Liver (tissue), 9 donors: ENCODE data around the gene BIRC3. TPM values are rescaled to one million over a fixed set of nuclear protein-coding genes. Genes with fewer than 3 reads are reported as not detected.

ENCODE experiments used
- DNase-seq: peaks from one replicate; pipeline ENCODE4 v3.0.0-alpha.2; 2017; ENCODE audit warnings: low spot score
- H3K27ac ChIP-seq, 2 donors: one replicate each; pipeline ENCODE4 v1.7.0; 2013; ENCODE audit warnings: inconsistent platforms in 2 of 2, low read length in 2 of 2, control low read depth in 1 of 2, low read depth in 1 of 2, mild to moderate bottlenecking in 1 of 2
- H3K27me3 ChIP-seq, 4 donors: one replicate each; pipeline versions ENCODE4 v1.6.1 to v1.7.0; 2013; ENCODE audit warnings: low read length in 3 of 4, inconsistent platforms in 1 of 4, mild to moderate bottlenecking in 1 of 4, moderate library complexity in 1 of 4; ENCODE audit not compliant: control insufficient read depth in 4 of 4, insufficient read depth in 4 of 4
- H3K36me3 ChIP-seq, 4 donors: one replicate each; pipeline versions ENCODE4 v1.6.1 to v1.7.0; 2013; ENCODE audit warnings: low read length in 3 of 4, mild to moderate bottlenecking in 3 of 4, low read depth in 1 of 4, moderate library complexity in 1 of 4; ENCODE audit not compliant: control insufficient read depth in 4 of 4, insufficient read depth in 3 of 4
- H3K4me1 ChIP-seq, 4 donors: one replicate each; pipeline versions ENCODE4 v1.6.1 to v1.7.0; 2013; ENCODE audit warnings: low read length in 3 of 4, mild to moderate bottlenecking in 3 of 4, moderate library complexity in 1 of 4; ENCODE audit not compliant: control insufficient read depth in 4 of 4, insufficient read depth in 4 of 4
- H3K4me3 ChIP-seq, 3 donors: one replicate each; pipeline versions ENCODE4 v1.6.1 to v1.7.0; 2013; ENCODE audit warnings: low read length in 3 of 3, control low read depth in 1 of 3, low read depth in 1 of 3, mild to moderate bottlenecking in 1 of 3
- H3K9ac ChIP-seq, 2 donors: one replicate each; pipeline ENCODE4 v1.7.0; 2013; ENCODE audit warnings: low read length in 2 of 2, mild to moderate bottlenecking in 2 of 2, moderate library complexity in 2 of 2, control low read depth in 1 of 2, low read depth in 1 of 2
- H3K9me3 ChIP-seq, 4 donors: one replicate each; pipeline versions ENCODE4 v1.6.1 to v1.7.0; 2013; ENCODE audit warnings: low read length in 3 of 4; ENCODE audit not compliant: control insufficient read depth in 4 of 4
- EGR1 ChIP-seq, 2 donors: IDR thresholded peaks; 2 replicates each; pipeline ENCODE4 v1.6.1; 2016 to 2018; ENCODE audit warnings: antibody characterized with exemption in 2 of 2, low read depth in 2 of 2
- FOXA1 ChIP-seq: IDR thresholded peaks from 2 replicates; pipeline ENCODE4 v1.6.1; 2016; ENCODE audit warnings: antibody characterized with exemption
- FOXA2 ChIP-seq: IDR thresholded peaks from 2 replicates; pipeline ENCODE4 v1.6.1; 2016; ENCODE audit warnings: antibody characterized with exemption
- GABPA ChIP-seq, 2 donors: IDR thresholded peaks in 1 of 2; conservative IDR thresholded peaks in 1 of 2; 2 replicates each; pipeline ENCODE4 v1.6.1; 2016; ENCODE audit warnings: antibody characterized with exemption in 2 of 2, mild to moderate bottlenecking in 1 of 2, moderate library complexity in 1 of 2
- HNF4A ChIP-seq, 2 donors: conservative IDR thresholded peaks; 2 replicates each; pipeline ENCODE4 v1.6.1; 2016; ENCODE audit warnings: antibody characterized with exemption in 2 of 2, mild to moderate bottlenecking in 2 of 2
- JUND ChIP-seq, 2 donors: IDR thresholded peaks; 2 replicates each; pipeline ENCODE4 v1.6.1; 2016; ENCODE audit warnings: antibody characterized with exemption in 2 of 2
- NR2F2 ChIP-seq: IDR thresholded peaks from 2 replicates; pipeline ENCODE4 v1.6.1; 2016; ENCODE audit warnings: antibody characterized with exemption
- RAD21 ChIP-seq, 2 donors: IDR thresholded peaks; 2 replicates each; pipeline ENCODE4 v1.6.1; 2016; ENCODE audit warnings: antibody characterized with exemption in 2 of 2, mild to moderate bottlenecking in 2 of 2
- RXRA ChIP-seq, 2 donors: IDR thresholded peaks; 2 replicates each; pipeline ENCODE4 v1.6.1; 2017 to 2018; ENCODE audit warnings: antibody characterized with exemption in 2 of 2, mild to moderate bottlenecking in 1 of 2
- SP1 ChIP-seq: IDR thresholded peaks from 2 replicates; pipeline ENCODE4 v1.6.1; 2018; ENCODE audit warnings: antibody characterized with exemption, mild to moderate bottlenecking
- TAF1 ChIP-seq: conservative IDR thresholded peaks from 2 replicates; pipeline ENCODE4 v1.6.1; 2016; ENCODE audit warnings: antibody characterized with exemption, mild to moderate bottlenecking
- WGBS: extraction: QIAGEN DNeasy Blood & Tissue Kit; methylation state at CpG from one replicate; pipeline ENCODE4 v1.1.7; 2013; 5-methylcytosine and 5-hydroxymethylcytosine counted together
- polyA plus RNA-seq, 2 donors: library from polyadenylated mRNA; stranded (reverse) in 1 of 2; unstranded in 1 of 2; fragments of 200-250 nt in 1 of 2; fragments of >200 nt in 1 of 2; fragmentation: Nextera tagmentation in 1 of 2; extraction: Ambion mirVana in 1 of 2; gene quantifications; one replicate each; pipeline versions ENCODE4 v1.2.1 to v1.2.3, GENCODE V29; 2013 to 2015
- total RNA-seq, 2 donors: library from RNA; depleted of rRNA; stranded (reverse); fragments of >200 nt; gene quantifications; one replicate each; pipeline ENCODE4 v1.2.3, GENCODE V29; 2014
- TF ChIP-seq, protein P1 (sequence below): fragments of 150-350 bp; IDR thresholded peaks from 2 replicates; pipeline ENCODE4 v1.5.1; 2017; ENCODE audit warnings: improper control_type of control experiment, low read depth, low read length; ENCODE audit not compliant: missing input control
- TF ChIP-seq, protein P2 (sequence below): IDR thresholded peaks from 2 replicates; pipeline ENCODE4 v1.6.1; 2016; ENCODE audit warnings: antibody characterized with exemption
- TF ChIP-seq, protein P3 (sequence below): IDR thresholded peaks from 2 replicates; pipeline ENCODE4 v1.6.1; 2016; ENCODE audit warnings: antibody characterized with exemption
- donor health status: healthy.
- donor health status: healthy.
- donor health status: healthy.
- donor health status: healthy.
- donor health status: healthy.

The BIRC3 gene
- total and polyA plus RNA-seq, 4 donors: 1.4 to 8.1 (median 2.9) TPM

DNA sequence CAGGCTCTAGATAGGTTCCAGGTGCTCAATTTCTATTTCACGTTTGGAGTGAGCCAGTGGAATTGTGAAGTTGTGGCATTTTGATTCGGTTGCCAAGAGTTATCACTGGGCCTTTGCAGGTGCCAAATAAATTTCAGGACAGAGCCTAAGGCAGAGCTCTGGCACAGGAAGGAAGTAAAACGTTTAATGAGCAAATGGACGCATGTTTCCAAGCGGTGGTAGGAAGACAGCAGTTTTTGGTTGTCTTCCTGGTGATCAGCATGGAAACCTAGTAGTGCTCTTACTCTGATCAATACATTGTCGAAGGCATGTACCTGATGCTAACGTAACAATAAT lies 452 bp downstream of the BIRC3 start:
- DNase-seq: no peak
- no peaks in the 10 kb centered on the region for H3K27me3 ChIP-seq
- H3K36me3 ChIP-seq: no peaks in the 10 kb centered on the region
- peak overlapping the region; percentile 78 to 89 for H3K27ac ChIP-seq
- 23% methylated on average over 7 of the region's 7 CpGs for whole genome bisulfite sequencing
- TF ChIP-seq SP1 (no peak), FOXA1 (no peak)
- TF ChIP-seq, protein P1, sequence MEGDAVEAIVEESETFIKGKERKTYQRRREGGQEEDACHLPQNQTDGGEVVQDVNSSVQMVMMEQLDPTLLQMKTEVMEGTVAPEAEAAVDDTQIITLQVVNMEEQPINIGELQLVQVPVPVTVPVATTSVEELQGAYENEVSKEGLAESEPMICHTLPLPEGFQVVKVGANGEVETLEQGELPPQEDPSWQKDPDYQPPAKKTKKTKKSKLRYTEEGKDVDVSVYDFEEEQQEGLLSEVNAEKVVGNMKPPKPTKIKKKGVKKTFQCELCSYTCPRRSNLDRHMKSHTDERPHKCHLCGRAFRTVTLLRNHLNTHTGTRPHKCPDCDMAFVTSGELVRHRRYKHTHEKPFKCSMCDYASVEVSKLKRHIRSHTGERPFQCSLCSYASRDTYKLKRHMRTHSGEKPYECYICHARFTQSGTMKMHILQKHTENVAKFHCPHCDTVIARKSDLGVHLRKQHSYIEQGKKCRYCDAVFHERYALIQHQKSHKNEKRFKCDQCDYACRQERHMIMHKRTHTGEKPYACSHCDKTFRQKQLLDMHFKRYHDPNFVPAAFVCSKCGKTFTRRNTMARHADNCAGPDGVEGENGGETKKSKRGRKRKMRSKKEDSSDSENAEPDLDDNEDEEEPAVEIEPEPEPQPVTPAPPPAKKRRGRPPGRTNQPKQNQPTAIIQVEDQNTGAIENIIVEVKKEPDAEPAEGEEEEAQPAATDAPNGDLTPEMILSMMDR: no peak
- peak overlapping the region; percentile 23 to 86 for H3K9ac ChIP-seq
- peak overlapping the region; percentile 56 to 59 (median 58) for H3K4me3 ChIP-seq
- no peaks in the 10 kb centered on the region for H3K9me3 ChIP-seq
- peaks cover 0 to 27% (median 6%) of the 10 kb centered on the region in 4 donors for H3K4me1 ChIP-seq

DNA sequence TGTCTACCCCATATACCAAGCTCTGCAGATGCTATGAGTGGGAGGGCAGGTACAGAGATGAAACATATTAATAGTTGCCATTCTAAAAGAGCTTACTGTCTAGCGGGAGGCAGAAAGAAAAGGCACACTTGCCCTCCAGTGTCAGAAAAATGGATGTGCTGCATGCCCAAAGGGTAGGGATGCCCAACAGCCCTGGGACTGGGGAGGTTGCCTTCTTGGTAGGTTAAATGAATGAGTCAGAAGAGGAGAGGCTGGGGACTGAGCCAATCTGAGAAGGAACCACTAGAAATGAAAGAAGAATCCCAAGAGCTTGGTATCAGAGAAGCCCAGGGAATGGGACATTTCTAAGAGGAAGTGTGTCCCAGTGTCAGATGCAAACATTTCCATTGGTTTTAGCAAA lies 1.2 kb downstream of the BIRC3 start:
- Histone ChIP-seq H3K9ac (no peak overlapping the region), H3K4me1 (peaks cover 0 to 21% (median 5%) of the 10 kb centered on the region in 4 donors)
- 78% methylated on average over 1 of the region's 1 CpG for WGBS

DNA sequence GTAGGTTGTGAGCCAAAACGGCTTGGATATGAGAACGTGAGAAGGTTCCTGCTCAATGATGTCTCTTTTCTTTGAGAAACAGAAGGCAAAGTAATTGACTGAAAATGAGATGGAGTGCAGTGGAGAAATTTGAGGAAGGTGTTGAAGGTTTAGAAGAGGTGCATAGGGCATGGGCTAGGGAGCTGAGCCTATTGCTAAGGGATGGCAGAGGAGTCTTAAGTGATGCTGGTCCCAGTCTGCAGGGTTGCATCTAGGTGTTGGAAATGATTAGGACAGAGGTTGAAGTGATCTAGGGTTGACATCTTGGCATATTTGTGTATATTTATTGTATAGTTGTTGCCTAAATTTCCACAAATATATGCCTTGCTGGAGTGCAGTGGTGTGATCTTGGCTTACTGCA lies 2.3 kb downstream of the BIRC3 start:
- H3K27me3 ChIP-seq: no peaks in the 10 kb centered on the region
- H3K9ac ChIP-seq: no peak overlapping the region
- no peak overlapping the region for H3K4me3 ChIP-seq
- WGBS: 88% methylated on average over 2 of the region's 2 CpGs
- TF ChIP-seq TAF1: no peak
- TF ChIP-seq FOXA2: no peak
- no peak for TF ChIP-seq FOXA1
- TF ChIP-seq RAD21 (IDR thresholded peaks at IDR 0.05): no peak
- no peaks in the 10 kb centered on the region for H3K36me3 ChIP-seq
- H3K9me3 ChIP-seq: no peaks in the 10 kb centered on the region
- peaks cover 0 to 20% (median 1%) of the 10 kb centered on the region in 4 donors for H3K4me1 ChIP-seq
- no peak for DNase-seq
- H3K27ac ChIP-seq: no peak overlapping the region

More for the DNA sequence above, 1.2 kb downstream of the BIRC3 start:
- Histone ChIP-seq H3K27ac (peak overlapping the region in 1 of 2 donors; percentile 89), H3K36me3 (no peaks in the 10 kb centered on the region), H3K9me3 (no peaks in the 10 kb centered on the region), H3K4me3 (peak overlapping the region in 2 of 3 donors; percentile 58 to 59), H3K27me3 (no peaks in the 10 kb centered on the region)
- TF ChIP-seq JUND (IDR thresholded peaks at IDR 0.05) (no peak), RAD21 (IDR thresholded peaks at IDR 0.05) (peak in 1 of 2 donors; percentile 7)
- no peak for DNase-seq

DNA sequence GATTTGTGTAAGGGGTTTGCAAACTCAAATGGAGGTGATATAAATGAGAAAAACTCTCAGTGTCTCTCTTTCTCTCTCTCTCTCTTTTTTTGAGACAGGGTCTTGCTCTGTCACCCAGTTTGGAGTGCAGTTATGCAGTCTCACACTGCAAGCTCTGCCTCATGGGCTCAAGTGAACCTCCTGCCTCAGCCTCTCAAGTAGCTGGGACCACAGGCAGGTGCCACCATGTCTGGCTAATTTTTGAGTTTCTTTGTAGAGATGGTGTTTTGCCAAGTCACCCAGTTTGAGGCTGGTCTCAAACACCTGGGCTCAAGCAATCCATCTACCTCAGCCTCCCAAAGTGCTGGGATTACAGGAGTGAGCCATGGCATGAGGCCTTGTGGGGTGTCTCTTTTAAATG lies 2.9 kb downstream of the BIRC3 start:
- Histone ChIP-seq H3K36me3 (no peaks in the 10 kb centered on the region), H3K4me3 (no peak overlapping the region), H3K27ac (no peak overlapping the region), H3K9me3 (no peaks in the 10 kb centered on the region), H3K4me1 (peaks cover 0 to 20% (median 1%) of the 10 kb centered on the region in 4 donors), H3K27me3 (no peaks in the 10 kb centered on the region), H3K9ac (no peak overlapping the region)
- DNase-seq: no peak
- no peak for TF ChIP-seq NR2F2
- TF ChIP-seq TAF1: no peak
- TF ChIP-seq, protein P1: no peak
- TF ChIP-seq JUND (IDR thresholded peaks at IDR 0.05): no peak
- TF ChIP-seq, protein P2, sequence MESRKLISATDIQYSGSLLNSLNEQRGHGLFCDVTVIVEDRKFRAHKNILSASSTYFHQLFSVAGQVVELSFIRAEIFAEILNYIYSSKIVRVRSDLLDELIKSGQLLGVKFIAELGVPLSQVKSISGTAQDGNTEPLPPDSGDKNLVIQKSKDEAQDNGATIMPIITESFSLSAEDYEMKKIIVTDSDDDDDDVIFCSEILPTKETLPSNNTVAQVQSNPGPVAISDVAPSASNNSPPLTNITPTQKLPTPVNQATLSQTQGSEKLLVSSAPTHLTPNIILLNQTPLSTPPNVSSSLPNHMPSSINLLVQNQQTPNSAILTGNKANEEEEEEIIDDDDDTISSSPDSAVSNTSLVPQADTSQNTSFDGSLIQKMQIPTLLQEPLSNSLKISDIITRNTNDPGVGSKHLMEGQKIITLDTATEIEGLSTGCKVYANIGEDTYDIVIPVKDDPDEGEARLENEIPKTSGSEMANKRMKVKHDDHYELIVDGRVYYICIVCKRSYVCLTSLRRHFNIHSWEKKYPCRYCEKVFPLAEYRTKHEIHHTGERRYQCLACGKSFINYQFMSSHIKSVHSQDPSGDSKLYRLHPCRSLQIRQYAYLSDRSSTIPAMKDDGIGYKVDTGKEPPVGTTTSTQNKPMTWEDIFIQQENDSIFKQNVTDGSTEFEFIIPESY: no peak
- no peak for TF ChIP-seq FOXA1
- no peak for TF ChIP-seq EGR1 (IDR thresholded peaks at IDR 0.05; ENCODE audit: low read depth in 2 of 2)
- TF ChIP-seq HNF4A (conservative IDR thresholded peaks at IDR 0.05): no peak
- TF ChIP-seq RXRA (IDR thresholded peaks at IDR 0.05): no peak
- TF ChIP-seq GABPA (IDR thresholded peaks at IDR 0.05 in 1 of 2, conservative IDR thresholded peaks at IDR 0.05 in 1 of 2): no peak
- TF ChIP-seq, protein P3, sequence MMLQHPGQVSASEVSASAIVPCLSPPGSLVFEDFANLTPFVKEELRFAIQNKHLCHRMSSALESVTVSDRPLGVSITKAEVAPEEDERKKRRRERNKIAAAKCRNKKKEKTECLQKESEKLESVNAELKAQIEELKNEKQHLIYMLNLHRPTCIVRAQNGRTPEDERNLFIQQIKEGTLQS: no peak
